Liver (tissue), 3 donors: ENCODE measurements around the gene PALMD.

Experiments
- JUND ChIP-seq, 2 donors: IDR thresholded peaks; 2 replicates each; pipeline ENCODE4 v1.6.1; 2016; ENCODE audit warnings: antibody characterized with exemption in 2 of 2
- RAD21 ChIP-seq, 2 donors: IDR thresholded peaks; 2 replicates each; pipeline ENCODE4 v1.6.1; 2016; ENCODE audit warnings: antibody characterized with exemption in 2 of 2, mild to moderate bottlenecking in 2 of 2
- RXRA ChIP-seq, 2 donors: IDR thresholded peaks; 2 replicates each; pipeline ENCODE4 v1.6.1; 2017 to 2018; ENCODE audit warnings: antibody characterized with exemption in 2 of 2, mild to moderate bottlenecking in 1 of 2
- SP1 ChIP-seq: IDR thresholded peaks from 2 replicates; pipeline ENCODE4 v1.6.1; 2018; ENCODE audit warnings: antibody characterized with exemption, mild to moderate bottlenecking
- YY1 ChIP-seq: IDR thresholded peaks from 2 replicates; pipeline ENCODE4 v1.6.1; 2016; ENCODE audit warnings: antibody characterized with exemption, mild to moderate bottlenecking
- TF ChIP-seq, protein P1 (sequence below): fragments of 150-350 bp; IDR thresholded peaks from 2 replicates; pipeline ENCODE4 v1.5.1; 2017; ENCODE audit warnings: improper control_type of control experiment, low read depth, low read length; ENCODE audit not compliant: missing input control
- donor health status: healthy.
- donor health status: healthy.

DNA sequence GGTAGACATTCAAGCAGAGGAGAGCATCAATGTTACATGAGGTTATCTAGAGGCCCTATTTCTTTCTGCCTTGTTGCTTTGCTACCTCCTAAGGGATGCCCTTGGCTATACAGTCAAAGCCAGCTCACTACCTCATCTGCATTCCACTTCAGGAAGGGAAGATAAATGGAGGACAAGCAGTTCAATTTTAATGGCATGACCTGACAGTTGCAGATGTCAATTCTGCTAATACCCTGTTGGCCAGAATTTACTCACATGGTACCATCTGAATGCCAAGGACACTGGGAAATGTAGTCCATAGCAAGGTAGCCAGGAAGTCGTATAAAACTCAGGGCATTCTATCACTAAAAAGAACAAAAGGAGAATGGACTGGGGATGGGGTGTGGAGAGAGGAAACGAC, 31.5 kb downstream of the PALMD start:
- no peak for TF ChIP-seq RAD21 (IDR thresholded peaks at IDR 0.05)
- TF ChIP-seq, protein P1, sequence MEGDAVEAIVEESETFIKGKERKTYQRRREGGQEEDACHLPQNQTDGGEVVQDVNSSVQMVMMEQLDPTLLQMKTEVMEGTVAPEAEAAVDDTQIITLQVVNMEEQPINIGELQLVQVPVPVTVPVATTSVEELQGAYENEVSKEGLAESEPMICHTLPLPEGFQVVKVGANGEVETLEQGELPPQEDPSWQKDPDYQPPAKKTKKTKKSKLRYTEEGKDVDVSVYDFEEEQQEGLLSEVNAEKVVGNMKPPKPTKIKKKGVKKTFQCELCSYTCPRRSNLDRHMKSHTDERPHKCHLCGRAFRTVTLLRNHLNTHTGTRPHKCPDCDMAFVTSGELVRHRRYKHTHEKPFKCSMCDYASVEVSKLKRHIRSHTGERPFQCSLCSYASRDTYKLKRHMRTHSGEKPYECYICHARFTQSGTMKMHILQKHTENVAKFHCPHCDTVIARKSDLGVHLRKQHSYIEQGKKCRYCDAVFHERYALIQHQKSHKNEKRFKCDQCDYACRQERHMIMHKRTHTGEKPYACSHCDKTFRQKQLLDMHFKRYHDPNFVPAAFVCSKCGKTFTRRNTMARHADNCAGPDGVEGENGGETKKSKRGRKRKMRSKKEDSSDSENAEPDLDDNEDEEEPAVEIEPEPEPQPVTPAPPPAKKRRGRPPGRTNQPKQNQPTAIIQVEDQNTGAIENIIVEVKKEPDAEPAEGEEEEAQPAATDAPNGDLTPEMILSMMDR, result no peak
- no peak for TF ChIP-seq SP1
- TF ChIP-seq YY1, result no peak
- no peak for TF ChIP-seq RXRA (IDR thresholded peaks at IDR 0.05)
- no peak for TF ChIP-seq JUND (IDR thresholded peaks at IDR 0.05)
